Thymus (tissue), 11 donors: ENCODE measurements around the gene GPR35. TPM values are rescaled to one million over a fixed set of nuclear protein-coding genes. Genes with fewer than 3 reads are reported as not detected.

Experiments used
- DNase-seq, 9 donors: peaks; one replicate each; pipeline ENCODE4 v3.0.0-alpha.2; 2013; ENCODE audit warnings: low spot score in 9 of 9, low read depth in 6 of 9, missing footprints in 1 of 9
- H3K27ac ChIP-seq, 2 donors: one replicate each; pipeline ENCODE4 v1.5.1; 2013; ENCODE audit warnings: control low read depth in 1 of 2, low read depth in 1 of 2, low read length in 1 of 2, mild to moderate bottlenecking in 1 of 2, moderate library complexity in 1 of 2
- H3K27me3 ChIP-seq, 2 donors: one replicate each; pipeline ENCODE4 v1.5.1; 2013; ENCODE audit warnings: low read length in 1 of 2; ENCODE audit not compliant: control insufficient read depth in 2 of 2, insufficient read depth in 1 of 2
- H3K36me3 ChIP-seq, 2 donors: one replicate each; pipeline ENCODE4 v1.5.1; 2013; ENCODE audit warnings: low read length in 1 of 2, mild to moderate bottlenecking in 1 of 2, moderate library complexity in 1 of 2; ENCODE audit not compliant: control insufficient read depth in 2 of 2, insufficient read depth in 2 of 2
- H3K4me1 ChIP-seq, 2 donors: one replicate each; pipeline ENCODE4 v1.5.1; 2013; ENCODE audit warnings: low read length in 2 of 2; ENCODE audit not compliant: control insufficient read depth in 2 of 2, insufficient read depth in 2 of 2
- H3K4me3 ChIP-seq, 2 donors: one replicate each; pipeline ENCODE4 v1.5.1; 2013; ENCODE audit warnings: low read length in 2 of 2, control low read depth in 1 of 2, mild to moderate bottlenecking in 1 of 2
- H3K9me3 ChIP-seq, 2 donors: one replicate each; pipeline ENCODE4 v1.5.1; 2013; ENCODE audit warnings: low read length in 1 of 2, mild to moderate bottlenecking in 1 of 2; ENCODE audit not compliant: control insufficient read depth in 2 of 2, insufficient read depth in 1 of 2
- WGBS: extraction: QIAGEN DNeasy Blood & Tissue Kit; methylation state at CpG from one replicate; pipeline ENCODE4 v1.1.7; 2013; 5-methylcytosine and 5-hydroxymethylcytosine counted together
- polyA plus RNA-seq: library from polyadenylated mRNA; stranded (reverse); fragments of 200-250 nt; gene quantifications from one replicate; pipeline ENCODE4 v1.2.3, GENCODE V29; 2013
- total RNA-seq: library from RNA; stranded (reverse); fragments of 120-200 nt; gene quantifications from one replicate; pipeline ENCODE4 v1.2.4, GENCODE V29; 2013
- donor health status: healthy.

Gene GPR35
- total and polyA plus RNA-seq, 2 donors: 5.9 to 21.8 TPM

DNA sequence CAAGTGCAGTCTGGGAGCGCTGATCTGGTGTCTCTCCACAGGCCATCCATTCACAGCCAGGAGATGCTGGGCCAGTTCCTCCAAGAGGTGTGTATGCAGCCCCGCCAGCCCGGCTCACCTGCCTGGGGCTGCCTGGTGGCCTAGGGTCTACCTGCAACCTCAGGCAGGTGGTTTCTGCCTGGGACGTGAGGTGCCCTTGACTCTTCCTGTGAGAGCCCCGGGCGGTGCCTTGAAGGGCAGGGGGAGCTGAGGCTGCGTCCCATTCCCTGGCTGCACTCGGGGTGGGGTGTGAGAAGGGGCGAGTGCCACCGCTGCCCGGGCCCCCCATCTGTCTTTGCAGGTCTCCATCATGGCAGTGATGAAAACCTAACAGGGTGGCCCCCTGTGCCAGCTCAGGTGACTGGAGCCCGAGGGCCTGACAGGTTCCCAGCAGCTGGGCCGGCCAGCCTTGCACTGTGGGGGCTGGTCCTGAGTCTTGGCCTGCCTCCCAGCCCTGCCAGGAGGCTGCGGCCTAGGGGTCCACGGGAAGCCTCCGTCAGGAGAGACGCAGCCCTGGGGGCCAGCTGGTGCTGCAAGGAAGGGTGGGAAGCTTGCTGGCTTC is 26.9 kb upstream of the GPR35 start:
- no peak overlapping the region for H3K27ac ChIP-seq
- no peaks in the 10 kb centered on the region for H3K4me1 ChIP-seq
- no peaks in the 10 kb centered on the region for H3K27me3 ChIP-seq
- no peaks in the 10 kb centered on the region for H3K9me3 ChIP-seq
- 98% methylated on average over 17 of the region's 17 CpGs for WGBS
- H3K4me3 ChIP-seq: no peak overlapping the region
- DNase-seq: no peak
- peaks cover 57 to 78% of the 10 kb centered on the region in 2 donors for H3K36me3 ChIP-seq

DNA sequence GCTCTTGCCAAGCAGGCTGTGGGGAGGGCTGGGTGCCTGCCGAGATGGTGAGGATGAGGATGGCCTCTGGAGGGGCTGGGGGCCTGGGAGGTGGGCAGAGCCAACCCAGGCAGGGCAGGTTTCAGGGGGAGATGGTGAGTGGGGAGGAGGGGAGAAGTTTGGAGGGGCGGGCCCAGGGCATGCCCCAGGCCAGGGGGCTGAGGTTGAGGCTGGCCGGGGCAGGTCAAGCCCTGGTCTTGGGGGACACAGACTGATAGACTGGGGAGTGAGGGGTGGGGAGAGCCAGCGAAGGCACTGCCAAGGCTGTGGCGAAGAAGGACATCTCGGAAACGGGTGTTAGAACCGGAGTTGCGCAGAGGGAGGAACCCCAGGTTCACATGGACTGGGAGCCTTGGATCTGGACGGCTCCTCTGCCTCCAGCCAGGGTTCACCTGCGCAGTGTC is 26.1 kb upstream of the GPR35 start:
- H3K4me3 ChIP-seq: no peak overlapping the region
- H3K36me3 ChIP-seq: peaks cover 50 to 72% of the 10 kb centered on the region in 2 donors
- no peaks in the 10 kb centered on the region for H3K9me3 ChIP-seq
- H3K27ac ChIP-seq: no peak overlapping the region
- 98% methylated on average over 11 of the region's 11 CpGs for WGBS
- no peaks in the 10 kb centered on the region for H3K4me1 ChIP-seq
- no peak for DNase-seq
- no peaks in the 10 kb centered on the region for H3K27me3 ChIP-seq

DNA sequence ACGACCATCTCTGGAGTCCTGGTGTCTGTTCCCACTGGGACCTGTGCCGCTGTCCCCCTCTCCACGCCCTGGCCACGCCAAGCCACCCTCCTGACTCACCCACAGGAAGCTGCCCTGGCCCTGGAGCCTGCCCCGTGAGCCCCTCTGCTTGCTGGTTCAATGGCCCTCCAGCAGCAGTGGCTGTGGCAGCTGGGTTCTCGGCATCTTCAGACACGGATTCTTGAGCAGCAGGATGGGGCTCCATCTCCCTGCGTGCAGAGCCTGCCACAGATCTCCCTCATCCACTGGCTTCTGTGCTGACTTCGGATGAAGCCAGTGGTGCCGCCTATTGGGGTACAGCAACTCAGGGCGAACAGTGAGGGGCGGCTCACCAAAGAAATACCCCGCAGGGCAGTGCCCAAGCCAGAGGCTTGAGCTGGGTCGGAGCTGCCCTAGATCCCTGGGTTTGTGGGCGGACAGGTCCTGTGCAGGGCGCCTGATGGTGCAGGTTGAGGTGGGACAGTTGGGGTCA is 24.8 kb upstream of the GPR35 start:
- 97% methylated on average over 16 of the region's 16 CpGs for WGBS
- Histone ChIP-seq H3K27me3 (no peaks in the 10 kb centered on the region), H3K4me3 (no peak overlapping the region), H3K27ac (no peak overlapping the region), H3K9me3 (no peaks in the 10 kb centered on the region), H3K36me3 (peaks cover 40 to 59% of the 10 kb centered on the region in 2 donors), H3K4me1 (no peaks in the 10 kb centered on the region)
- DNase-seq: no peak

DNA sequence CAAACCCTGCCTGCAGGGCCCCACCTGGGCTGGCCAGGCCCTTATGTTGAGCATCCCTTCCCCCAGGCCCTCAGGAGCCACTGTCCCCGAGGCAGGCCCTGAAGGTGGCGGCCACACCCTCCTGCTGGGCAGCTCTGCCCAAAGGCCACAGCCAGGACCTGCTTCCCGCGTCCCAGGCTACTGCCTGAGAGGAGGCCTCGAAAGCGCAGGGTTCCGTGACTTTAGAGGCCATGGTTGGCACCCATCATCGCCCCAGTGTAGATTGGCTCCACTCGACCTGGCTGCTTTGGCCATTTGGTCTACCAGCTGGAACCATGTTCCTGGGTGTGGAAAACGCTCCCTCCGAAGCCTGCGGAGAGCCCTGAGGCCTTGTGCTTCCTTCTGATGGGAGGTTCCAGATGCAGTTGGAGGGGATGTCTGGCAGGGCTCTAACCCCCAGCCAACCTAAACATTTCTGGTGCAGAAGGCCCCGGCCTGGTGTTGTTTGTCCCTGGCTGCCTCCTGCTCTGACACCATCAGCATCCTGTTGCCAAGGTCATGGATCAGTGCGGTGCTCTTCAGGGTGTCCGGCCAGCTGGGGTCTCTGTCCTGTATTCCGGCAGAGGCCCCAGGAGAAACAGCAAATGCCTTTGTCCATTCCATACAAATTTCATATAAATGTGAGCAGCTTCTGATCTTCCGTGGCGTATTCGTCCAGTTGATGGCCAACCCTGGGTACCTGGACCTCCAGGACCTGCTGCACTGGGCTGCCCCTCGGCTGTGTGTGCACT is 24.0 kb upstream of the GPR35 start:
- Histone ChIP-seq H3K36me3 (peaks cover 33 to 52% of the 10 kb centered on the region in 2 donors), H3K9me3 (no peaks in the 10 kb centered on the region), H3K27me3 (no peaks in the 10 kb centered on the region), H3K4me3 (no peak overlapping the region), H3K4me1 (no peaks in the 10 kb centered on the region), H3K27ac (no peak overlapping the region)
- DNase-seq: no peak
- WGBS: 97% methylated on average over 20 of the region's 20 CpGs

DNA sequence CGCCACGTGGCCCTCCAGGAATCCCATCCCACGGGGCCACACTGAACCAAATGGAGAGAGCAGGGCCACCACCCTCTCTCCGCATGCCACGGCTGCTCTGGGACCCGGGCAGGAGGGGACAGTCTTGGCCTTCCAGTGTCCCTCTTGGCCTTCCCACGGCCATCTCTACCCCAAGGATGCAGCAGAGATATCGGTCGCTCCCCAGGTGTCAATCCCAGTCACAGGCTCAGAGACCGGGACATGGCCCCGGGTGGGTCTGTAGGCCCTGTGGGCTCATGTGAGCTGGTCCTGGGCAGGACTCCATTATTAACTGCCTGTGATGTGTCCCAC is 23.5 kb upstream of the GPR35 start:
- WGBS: 96% methylated on average over 11 of the region's 11 CpGs

DNA sequence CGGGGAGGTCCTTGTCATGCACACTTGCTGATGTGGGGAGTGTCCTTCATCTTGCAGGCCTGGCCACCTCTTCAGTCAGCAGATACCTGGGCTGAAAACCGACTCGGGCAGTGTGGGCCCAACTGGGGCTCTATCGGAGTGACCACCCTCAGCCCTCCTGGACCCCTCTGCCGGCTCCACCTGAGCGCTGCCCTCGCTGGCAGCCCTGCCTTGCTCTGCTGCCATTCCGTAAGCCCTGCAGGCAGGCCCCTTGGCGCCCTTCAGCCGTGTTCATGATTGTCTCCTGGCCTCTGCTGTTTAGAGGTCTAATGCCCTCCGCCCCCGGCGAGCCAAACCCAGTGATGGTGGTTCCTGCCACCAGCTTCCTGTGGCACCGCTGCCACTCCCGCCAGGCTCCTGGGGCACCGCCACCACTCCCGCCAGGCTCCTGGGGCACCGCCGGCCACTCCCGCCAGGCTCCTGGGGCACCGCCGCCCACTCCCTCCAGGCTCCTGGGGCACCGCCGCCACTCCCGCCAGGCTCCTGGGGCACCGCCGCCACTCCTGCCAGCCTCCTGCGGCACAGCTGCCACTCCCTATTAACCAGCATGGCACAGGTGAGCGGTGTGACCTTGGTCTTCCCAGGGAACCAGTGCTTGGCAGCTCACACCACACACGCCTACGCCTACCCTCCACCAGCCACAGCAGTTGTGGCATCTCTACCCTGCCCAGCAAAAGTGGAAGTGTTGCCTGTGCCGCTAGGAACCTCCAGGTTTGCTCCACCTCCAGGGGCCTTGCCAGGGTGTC is 22.8 kb upstream of the GPR35 start:
- no peak for DNase-seq
- no peak overlapping the region for H3K4me3 ChIP-seq
- no peak overlapping the region for H3K27ac ChIP-seq
- WGBS: 93% methylated on average over 32 of the region's 32 CpGs
- no peaks in the 10 kb centered on the region for H3K9me3 ChIP-seq
- peaks cover 24 to 40% of the 10 kb centered on the region in 2 donors for H3K36me3 ChIP-seq
- no peaks in the 10 kb centered on the region for H3K27me3 ChIP-seq
- no peaks in the 10 kb centered on the region for H3K4me1 ChIP-seq

More for the DNA sequence above, 23.5 kb upstream of the GPR35 start:
- Histone ChIP-seq H3K27me3 (no peaks in the 10 kb centered on the region), H3K36me3 (peaks cover 28 to 46% of the 10 kb centered on the region in 2 donors), H3K4me3 (no peak overlapping the region), H3K27ac (no peak overlapping the region), H3K9me3 (no peaks in the 10 kb centered on the region), H3K4me1 (no peaks in the 10 kb centered on the region)
- no peak for DNase-seq

DNA sequence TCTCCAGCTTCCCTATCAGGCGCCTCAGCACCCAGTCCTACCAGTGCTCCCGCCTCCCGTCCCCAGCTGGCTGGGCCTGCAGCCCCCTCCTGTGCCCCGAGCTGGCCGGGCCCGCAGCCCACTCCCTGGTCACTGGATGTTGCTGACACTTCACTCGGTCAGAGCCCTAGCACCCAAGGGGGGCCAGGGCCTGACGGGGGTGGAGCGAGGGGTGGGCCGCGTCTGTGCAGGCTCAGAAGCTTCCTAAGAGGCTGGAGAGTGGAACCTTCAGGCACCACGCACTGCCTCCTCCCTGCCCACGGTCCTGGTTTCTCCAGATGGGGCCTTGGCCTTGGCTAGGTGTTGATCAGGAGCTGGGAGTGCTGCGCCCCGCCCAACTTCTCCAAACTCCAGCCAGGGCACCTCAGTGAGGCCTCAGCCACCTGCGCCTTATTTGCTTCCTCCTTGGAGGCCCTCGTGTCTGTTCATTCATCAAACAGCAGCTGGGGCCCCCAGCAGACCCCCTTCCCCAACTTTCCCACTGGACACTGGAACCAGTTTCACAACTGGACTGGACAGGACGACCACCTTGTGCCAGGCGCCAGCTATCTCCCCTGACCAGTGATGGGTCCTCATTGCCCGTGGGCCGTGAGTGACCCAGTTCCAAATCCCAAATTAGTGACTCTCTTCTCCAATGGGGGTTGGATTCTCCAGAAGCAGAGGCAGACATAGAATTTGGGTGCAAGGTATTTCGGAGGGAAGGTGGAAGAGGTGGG is 22.0 kb upstream of the GPR35 start:
- no peaks in the 10 kb centered on the region for H3K4me1 ChIP-seq
- no peak overlapping the region for H3K27ac ChIP-seq
- H3K36me3 ChIP-seq: peaks cover 16 to 33% of the 10 kb centered on the region in 2 donors
- DNase-seq: no peak
- no peak overlapping the region for H3K4me3 ChIP-seq
- 94% methylated on average over 22 of the region's 22 CpGs for WGBS
- H3K27me3 ChIP-seq: no peaks in the 10 kb centered on the region
- no peaks in the 10 kb centered on the region for H3K9me3 ChIP-seq

DNA sequence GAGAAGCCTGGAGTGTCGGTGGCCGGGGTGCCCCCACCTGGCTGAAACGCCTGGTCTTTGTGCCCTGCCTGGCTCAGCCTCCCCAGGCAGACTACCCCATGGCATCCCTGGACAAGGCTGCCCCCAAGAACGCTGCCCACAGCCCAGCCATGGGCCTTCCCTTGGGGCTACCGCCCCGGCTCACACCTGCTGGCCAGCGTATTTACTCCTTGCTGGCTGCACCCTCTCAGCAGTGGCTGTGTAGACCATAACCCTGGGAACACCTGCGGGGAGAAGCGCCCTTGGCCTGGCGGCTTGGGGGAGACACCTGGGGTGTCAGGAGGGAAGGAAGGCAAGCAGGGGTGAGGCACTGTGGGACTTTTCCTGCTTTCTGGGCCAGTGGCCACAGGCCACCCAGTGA is 21.4 kb upstream of the GPR35 start:
- Histone ChIP-seq H3K4me1 (no peaks in the 10 kb centered on the region), H3K27ac (no peak overlapping the region), H3K9me3 (no peaks in the 10 kb centered on the region), H3K36me3 (peaks cover 12 to 27% of the 10 kb centered on the region in 2 donors), H3K4me3 (no peak overlapping the region), H3K27me3 (no peaks in the 10 kb centered on the region)
- 96% methylated on average over 10 of the region's 10 CpGs for WGBS
- DNase-seq: no peak
